Body of pancreas (tissue), 4 donors: ENCODE data around the gene SLC22A24.

Experiments
- POLR2A ChIP-seq, 3 donors: fragments of 450-650 bp; IDR thresholded peaks; one replicate each; pipeline ENCODE4 v1.6.1; 2016; ENCODE audit warnings: antibody characterized with exemption in 3 of 3, mild to moderate bottlenecking in 2 of 3
- TF ChIP-seq, protein P1 (sequence below), 7 experiments: fragments of 450-650 bp in 4 of 7; fragments of 200-600 bp in 3 of 7; sonication (generic) in 3 of 7; IDR thresholded peaks; one replicate each; pipeline ENCODE4 v1.5.1; 2016 to 2019; ENCODE audit warnings: antibody characterized with exemption in 7 of 7

DNA sequence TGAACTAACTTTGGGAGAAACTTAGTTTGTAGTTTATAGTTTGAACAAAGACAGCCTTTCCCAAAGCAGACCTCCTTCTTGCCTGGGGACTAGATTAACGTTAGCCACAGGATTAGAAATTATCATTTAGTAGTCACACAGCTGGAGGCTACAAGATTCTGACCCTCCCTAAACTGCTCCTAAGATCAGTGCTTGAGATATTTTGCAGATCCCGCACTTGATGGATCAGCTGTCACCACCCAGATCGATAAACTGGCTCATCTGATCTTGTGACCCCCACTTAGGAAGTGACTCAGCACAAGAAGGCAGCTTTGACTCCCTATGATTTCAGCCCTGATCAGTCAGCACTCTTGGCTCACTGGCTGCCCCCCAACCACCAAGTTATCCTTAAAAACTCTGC lies 1.6 kb downstream of the SLC22A24 start:
- TF ChIP-seq, protein P1, sequence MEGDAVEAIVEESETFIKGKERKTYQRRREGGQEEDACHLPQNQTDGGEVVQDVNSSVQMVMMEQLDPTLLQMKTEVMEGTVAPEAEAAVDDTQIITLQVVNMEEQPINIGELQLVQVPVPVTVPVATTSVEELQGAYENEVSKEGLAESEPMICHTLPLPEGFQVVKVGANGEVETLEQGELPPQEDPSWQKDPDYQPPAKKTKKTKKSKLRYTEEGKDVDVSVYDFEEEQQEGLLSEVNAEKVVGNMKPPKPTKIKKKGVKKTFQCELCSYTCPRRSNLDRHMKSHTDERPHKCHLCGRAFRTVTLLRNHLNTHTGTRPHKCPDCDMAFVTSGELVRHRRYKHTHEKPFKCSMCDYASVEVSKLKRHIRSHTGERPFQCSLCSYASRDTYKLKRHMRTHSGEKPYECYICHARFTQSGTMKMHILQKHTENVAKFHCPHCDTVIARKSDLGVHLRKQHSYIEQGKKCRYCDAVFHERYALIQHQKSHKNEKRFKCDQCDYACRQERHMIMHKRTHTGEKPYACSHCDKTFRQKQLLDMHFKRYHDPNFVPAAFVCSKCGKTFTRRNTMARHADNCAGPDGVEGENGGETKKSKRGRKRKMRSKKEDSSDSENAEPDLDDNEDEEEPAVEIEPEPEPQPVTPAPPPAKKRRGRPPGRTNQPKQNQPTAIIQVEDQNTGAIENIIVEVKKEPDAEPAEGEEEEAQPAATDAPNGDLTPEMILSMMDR (IDR thresholded peaks at IDR 0.05): no peak
- TF ChIP-seq POLR2A (IDR thresholded peaks at IDR 0.05): no peak
